Stimulated activated CD4-positive, alpha-beta T cell treated with anti-CD3 and anti-CD28 coated beads, Interleukin-2, amount 100 ng/mL, for 24 hours (primary cell): ENCODE data around the gene HTR1B.

Source experiments
- DNase-seq, 2 donors: peaks; one replicate each; pipeline ENCODE4 v3.0.0-alpha.2; 2020

HTR1B gene

GRCh38 chr6:77463308-77463860 lies at the start of gene HTR1B:
Gene HTR1B, minus strand, starts transcription at chr6:77463491. Its CDS starts 88 bp downstream, at chr6:77463403.
- DNase-seq: no peak

- no peak for DNase-seq
These were observed 49.3 kb upstream of the HTR1B start for GRCh38 chr6:77512554-77512953.

- no peak for DNase-seq
These were observed 48.6 kb upstream of the HTR1B start for GRCh38 chr6:77511860-77512259.

- DNase-seq: no peak
These were observed 39.7 kb upstream of the HTR1B start for GRCh38 chr6:77502981-77503380.

- no peak for DNase-seq
These were observed 29.2 kb upstream of the HTR1B start for GRCh38 chr6:77492530-77492929.

- no peak for DNase-seq
These were observed 24.6 kb upstream of the HTR1B start for GRCh38 chr6:77487808-77488425.

- DNase-seq: no peak
These were observed 19.7 kb upstream of the HTR1B start for GRCh38 chr6:77482981-77483380.

GRCh38 chr6:77474973-77475372 lies 11.7 kb upstream of the HTR1B start:
- no peak for DNase-seq

GRCh38 chr6:77474286-77474956 lies 11.1 kb upstream of the HTR1B start:
- DNase-seq: no peak

- no peak for DNase-seq
These were observed 7.7 kb upstream of the HTR1B start for GRCh38 chr6:77470983-77471382.

- DNase-seq: no peak
These were observed 5.6 kb upstream of the HTR1B start for GRCh38 chr6:77468939-77469338.

GRCh38 chr6:77466451-77467437 lies 3.5 kb upstream of the HTR1B start:
- DNase-seq: no peak

GRCh38 chr6:77466055-77466450 lies 2.8 kb upstream of the HTR1B start:
- DNase-seq: peak; percentile 27 to 35

- no peak for DNase-seq
These were observed 1.2 kb upstream of the HTR1B start for GRCh38 chr6:77464495-77464867.

- no peak for DNase-seq
These were observed 687 bp upstream of the HTR1B start for GRCh38 chr6:77463861-77464494.

GRCh38 chr6:77462359-77463307 lies 658 bp downstream of the HTR1B start:
- no peak for DNase-seq

- no peak for DNase-seq
These were observed 1.5 kb downstream of the HTR1B start for GRCh38 chr6:77461796-77462195.

GRCh38 chr6:77458421-77458820 lies 4.9 kb downstream of the HTR1B start:
- DNase-seq: no peak

GRCh38 chr6:77457720-77458349 lies 5.5 kb downstream of the HTR1B start:
- DNase-seq: peak; percentile 42 to 55

GRCh38 chr6:77456531-77457248 lies 6.6 kb downstream of the HTR1B start:
- no peak for DNase-seq
